ENCODE measurements around the gene ANO6.

The ANO6 gene

GRCh38 chr12:45243963-45244362, 28.1 kb downstream of the ANO6 start:
- no peak for TF ChIP-seq CTCF (IDR thresholded peaks at IDR 0.05)
- no peak for TF ChIP-seq ZFX (IDR thresholded peaks at IDR 0.05; ENCODE audit: borderline replicate concordance)
- no peak overlapping the region for H3K27ac ChIP-seq

- no peak overlapping the region for H3K27ac ChIP-seq
- TF ChIP-seq ZFX (IDR thresholded peaks at IDR 0.05; ENCODE audit: borderline replicate concordance) (no peak), CTCF (IDR thresholded peaks at IDR 0.05) (no peak)
These were observed 28.9 kb downstream of the ANO6 start for GRCh38 chr12:45244561-45245343.

GRCh38 chr12:45246236-45246635, 30.3 kb downstream of the ANO6 start:
- no peak overlapping the region for H3K27ac ChIP-seq

GRCh38 chr12:45247589-45247988, 31.7 kb downstream of the ANO6 start:
- TF ChIP-seq ZFX (IDR thresholded peaks at IDR 0.05; ENCODE audit: borderline replicate concordance) (no peak), CTCF (IDR thresholded peaks at IDR 0.05) (no peak)
- H3K27ac ChIP-seq: no peak overlapping the region

More at GRCh38 chr12:45246236-45246635, 30.3 kb downstream of the ANO6 start:
- TF ChIP-seq ZFX (IDR thresholded peaks at IDR 0.05; ENCODE audit: borderline replicate concordance): no peak

GRCh38 chr12:45248095-45248494, 32.2 kb downstream of the ANO6 start:
- no peak overlapping the region for H3K27ac ChIP-seq
- no peak for TF ChIP-seq CTCF (IDR thresholded peaks at IDR 0.05)
- TF ChIP-seq ZFX (IDR thresholded peaks at IDR 0.05; ENCODE audit: borderline replicate concordance): no peak

- TF ChIP-seq ZFX (IDR thresholded peaks at IDR 0.05; ENCODE audit: borderline replicate concordance) (no peak), CTCF (IDR thresholded peaks at IDR 0.05) (no peak)
- no peak overlapping the region for H3K27ac ChIP-seq
These were observed 38.4 kb downstream of the ANO6 start for GRCh38 chr12:45254254-45254653.

- no peak overlapping the region for H3K27ac ChIP-seq
- TF ChIP-seq ZFX (IDR thresholded peaks at IDR 0.05; ENCODE audit: borderline replicate concordance) (no peak), CTCF (IDR thresholded peaks at IDR 0.05) (no peak)
These were observed 40.8 kb downstream of the ANO6 start for GRCh38 chr12:45256721-45257120.
